GM12872 (cell line): ENCODE data around the gene S100A1.

Source experiments
- TF ChIP-seq, protein P1 (sequence below): IDR thresholded peaks from 3 replicates; pipeline ENCODE4 v1.5.1; 2011; ENCODE audit warnings: low read depth, mild to moderate bottlenecking, low read length, moderate library complexity; ENCODE audit not compliant: insufficient read depth

Gene S100A1

DNA sequence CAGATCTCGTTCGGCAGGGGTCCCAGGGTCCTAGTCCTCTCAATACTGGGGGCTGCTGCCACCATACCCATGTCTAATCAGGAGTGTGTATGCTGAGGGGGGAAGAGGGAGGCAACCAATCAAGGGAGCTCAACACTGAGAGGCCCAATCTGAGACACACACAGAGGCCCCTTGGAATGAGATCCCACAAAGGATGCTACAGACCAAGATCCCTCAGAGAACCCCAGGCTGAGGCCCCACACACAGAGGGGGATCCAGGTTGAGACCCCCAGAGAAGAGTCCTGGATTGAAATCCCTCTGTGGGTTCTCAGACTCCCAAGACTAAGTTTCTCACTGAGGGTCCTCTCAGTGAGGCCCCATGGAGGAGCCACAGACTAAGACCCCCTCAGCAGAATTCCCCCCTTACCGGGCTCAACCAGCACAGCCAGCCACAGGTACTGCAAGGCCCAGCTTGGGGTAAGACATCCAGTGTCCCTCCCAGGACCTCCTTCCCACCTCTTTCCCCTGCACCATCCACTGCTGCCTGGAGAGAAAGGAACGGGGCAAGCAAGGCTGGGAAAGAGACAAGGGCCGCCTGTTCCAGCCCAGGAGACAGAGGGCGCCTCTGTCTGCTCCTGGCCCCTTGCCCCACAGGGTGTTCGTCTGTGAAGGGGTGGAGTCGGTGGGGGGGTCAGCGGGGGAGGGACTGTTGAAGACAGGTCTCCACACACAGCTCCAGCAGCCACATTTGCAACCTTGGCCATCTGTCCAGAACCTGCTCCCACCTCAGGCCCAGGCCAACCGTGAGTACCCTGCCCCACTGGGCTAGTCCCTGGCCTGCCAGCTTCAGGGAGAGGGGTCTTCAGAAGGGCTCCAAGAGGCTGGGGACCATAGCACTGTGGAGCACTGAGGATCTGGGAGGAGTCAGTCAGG lies at the start of gene S100A1:
Gene S100A1, plus strand, starts transcription at position 720 of the 912 bp plus-strand sequence. CDS start 2,088 bp downstream, outside the sequence.
- TF ChIP-seq, protein P1, sequence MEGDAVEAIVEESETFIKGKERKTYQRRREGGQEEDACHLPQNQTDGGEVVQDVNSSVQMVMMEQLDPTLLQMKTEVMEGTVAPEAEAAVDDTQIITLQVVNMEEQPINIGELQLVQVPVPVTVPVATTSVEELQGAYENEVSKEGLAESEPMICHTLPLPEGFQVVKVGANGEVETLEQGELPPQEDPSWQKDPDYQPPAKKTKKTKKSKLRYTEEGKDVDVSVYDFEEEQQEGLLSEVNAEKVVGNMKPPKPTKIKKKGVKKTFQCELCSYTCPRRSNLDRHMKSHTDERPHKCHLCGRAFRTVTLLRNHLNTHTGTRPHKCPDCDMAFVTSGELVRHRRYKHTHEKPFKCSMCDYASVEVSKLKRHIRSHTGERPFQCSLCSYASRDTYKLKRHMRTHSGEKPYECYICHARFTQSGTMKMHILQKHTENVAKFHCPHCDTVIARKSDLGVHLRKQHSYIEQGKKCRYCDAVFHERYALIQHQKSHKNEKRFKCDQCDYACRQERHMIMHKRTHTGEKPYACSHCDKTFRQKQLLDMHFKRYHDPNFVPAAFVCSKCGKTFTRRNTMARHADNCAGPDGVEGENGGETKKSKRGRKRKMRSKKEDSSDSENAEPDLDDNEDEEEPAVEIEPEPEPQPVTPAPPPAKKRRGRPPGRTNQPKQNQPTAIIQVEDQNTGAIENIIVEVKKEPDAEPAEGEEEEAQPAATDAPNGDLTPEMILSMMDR = no peak

DNA sequence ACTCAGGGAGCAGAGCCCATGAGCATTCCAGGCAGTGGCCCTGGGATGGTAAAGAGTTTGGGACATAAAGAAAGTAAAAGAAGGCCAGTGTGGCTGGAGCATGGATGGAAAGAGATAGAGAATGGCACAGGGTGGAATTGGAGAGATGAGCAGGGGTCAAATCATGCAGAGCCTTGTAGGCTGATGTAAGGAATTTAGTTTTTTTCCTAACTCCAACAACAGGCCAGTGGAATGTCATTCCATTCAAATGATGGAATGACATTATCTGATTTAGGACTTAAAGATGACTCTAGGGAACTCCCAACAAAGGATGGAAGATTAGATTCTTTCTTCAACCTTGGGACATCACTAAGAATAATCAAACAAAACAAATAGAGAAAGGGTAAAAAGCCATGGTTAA lies 49.7 kb upstream of the S100A1 start:
- TF ChIP-seq, protein P1 = no peak

DNA sequence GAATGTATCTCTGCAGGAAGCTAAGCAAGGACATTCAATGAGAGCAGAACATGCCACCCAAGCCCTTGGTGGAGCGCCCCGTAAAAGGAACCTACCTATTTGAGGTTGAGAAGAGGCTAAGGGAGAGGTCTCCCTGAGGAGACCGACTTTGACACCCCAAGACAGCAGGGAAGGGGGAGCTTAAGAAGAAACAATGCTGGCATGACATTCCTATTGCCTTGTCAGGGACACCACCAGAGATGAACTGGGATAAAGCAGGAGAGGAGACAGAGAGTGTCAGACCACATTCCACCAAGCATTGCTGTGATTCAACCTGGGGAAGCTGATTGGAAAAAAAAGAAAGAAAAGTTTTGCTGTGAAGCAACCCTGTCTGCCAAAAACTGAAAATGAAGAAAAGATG lies 49.3 kb upstream of the S100A1 start:
- TF ChIP-seq, protein P1 = no peak

DNA sequence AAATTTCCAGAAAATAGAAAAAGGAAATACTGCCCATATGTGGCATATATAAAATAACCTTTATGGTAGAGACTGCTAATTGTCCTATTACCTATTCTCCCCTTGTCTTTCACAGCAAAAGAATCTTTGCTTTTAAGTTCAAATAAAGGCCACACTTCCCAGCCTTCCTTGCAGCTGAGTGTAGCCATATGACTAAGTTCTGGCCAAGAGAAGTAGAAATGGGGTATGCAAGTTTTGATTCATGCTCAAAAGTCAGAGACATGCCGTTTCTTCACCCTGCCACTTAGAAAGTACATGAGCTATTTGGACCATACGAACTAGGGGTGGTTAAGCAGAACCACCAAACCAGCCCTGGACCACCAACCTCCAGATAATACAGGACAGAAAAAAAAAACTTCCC lies 44.3 kb upstream of the S100A1 start:
- TF ChIP-seq, protein P1 = no peak

DNA sequence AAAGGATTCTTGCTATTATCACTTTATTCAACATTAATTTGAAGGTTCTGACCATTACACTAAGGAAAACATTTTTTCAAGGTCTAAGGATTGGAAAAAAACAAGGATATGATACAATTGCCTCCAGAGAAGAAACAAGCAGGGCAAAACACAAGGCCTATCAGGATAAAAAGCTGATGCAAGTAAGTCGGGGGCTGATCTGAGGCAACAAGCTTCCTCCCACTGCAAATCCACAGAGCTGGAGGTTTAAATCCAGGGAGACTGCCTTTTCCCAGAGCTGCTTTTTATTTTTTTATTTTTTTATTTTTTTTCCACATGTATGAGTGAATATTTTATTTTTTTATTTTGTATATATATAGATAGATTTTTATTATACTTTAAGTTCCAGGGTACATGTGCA lies 43.2 kb upstream of the S100A1 start:
- TF ChIP-seq, protein P1 = no peak

DNA sequence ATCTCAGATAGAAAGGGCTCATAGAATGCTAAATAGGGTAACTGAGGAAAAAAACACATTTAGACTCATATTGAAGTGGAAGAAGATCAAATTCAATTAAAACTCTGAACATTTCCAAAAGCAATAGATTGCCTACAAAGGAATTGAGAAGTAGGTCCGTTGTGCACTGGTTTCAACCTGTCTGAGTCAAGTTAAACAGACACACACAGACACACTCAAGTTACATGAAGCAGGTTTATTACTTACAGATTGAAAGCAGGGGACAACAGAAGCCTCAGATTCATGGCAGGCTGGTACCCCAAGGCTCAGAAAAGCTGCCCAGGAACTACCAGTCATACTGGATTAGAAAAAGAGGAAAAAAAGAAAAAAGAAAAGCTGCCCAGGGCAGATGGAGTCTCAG lies 41.9 kb upstream of the S100A1 start:
- TF ChIP-seq, protein P1 = no peak

DNA sequence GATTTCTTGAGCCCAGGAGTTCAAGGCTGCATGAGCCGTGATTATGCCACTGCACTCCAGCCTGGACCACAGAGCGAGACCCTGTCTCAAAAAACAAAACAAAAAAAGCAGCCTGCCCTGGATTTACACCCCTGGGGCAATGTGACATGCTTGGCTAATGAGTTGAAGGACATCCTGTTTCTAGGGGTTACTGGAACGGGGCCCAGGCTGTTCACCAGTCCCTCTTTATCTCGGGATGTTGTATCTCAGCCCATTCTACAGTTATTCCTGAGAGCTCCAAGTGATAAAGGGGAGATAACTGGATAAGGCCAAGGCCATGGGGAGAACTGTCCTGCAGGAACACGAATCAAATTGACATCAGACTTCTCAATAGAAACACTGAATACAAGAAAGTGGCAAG lies 40.9 kb upstream of the S100A1 start:
- TF ChIP-seq, protein P1 = no peak
